ENCODE data around the gene GBP3.
"Not testable (repeated sequence)": the region's sequence is repeated elsewhere in the genome, so short reads cannot be mapped to it uniquely, and the experiment has no call there.

The GBP3 gene

DNA sequence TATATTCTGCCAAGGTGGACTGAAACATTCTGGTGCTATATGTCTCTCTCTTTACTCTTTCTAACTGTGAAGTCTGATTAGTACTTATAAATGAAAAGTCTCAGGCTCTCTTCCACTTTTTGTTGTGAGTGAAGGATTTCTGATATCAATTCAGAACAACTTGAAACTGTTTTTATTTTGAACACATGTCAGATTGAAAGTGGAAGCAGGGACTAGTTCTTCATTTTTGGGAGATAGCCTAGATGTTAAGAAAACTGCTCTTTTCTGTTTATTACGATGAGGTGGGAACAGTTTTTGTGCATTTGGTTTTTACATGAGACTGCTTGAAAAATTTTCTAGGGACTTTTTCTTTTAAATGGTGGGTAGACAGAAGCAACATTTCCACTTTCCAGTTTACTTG, 14.5 kb upstream of the GBP3 start:
- DNase-seq, result no peak

DNA sequence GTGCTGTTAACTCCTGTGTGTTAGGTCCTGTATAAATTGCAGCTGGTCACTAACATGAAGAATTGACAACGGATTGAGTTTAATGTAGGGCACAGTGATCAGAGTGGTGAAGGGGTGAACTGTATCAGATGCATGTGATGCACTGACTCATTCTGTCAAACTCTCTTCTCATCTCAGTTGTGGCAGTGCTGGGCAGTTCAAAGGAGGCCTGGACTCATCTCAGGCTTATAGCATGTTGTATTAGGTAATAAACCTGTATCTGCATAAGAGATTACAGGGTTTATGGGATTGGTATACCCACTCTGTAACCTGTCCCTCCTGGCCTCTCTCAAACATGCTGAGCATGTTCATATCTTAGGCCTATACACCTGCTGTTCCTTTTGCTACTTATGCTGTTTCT, 12.4 kb upstream of the GBP3 start:
- no peak for DNase-seq

DNA sequence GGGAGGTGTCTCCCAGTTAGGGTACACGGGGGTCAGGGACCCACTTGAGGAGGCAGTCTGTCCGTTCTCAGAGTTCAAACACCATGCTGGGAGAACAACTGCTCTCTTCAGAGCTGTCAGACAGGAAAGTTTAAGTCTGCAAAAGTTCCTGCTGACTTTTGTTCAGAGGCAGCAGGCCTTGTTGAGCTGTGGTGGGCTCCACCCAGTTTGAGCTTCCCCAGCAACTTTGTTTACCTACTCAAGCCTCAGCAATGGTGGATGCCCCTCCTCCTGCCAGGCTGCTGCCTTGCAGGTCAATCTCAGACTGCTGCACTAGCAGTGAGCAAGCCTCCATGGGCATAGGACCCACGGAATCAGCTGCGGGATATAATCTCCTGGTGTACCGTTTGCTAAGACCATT, 11.3 kb upstream of the GBP3 start:
- not testable (repeated sequence) for DNase-seq

DNA sequence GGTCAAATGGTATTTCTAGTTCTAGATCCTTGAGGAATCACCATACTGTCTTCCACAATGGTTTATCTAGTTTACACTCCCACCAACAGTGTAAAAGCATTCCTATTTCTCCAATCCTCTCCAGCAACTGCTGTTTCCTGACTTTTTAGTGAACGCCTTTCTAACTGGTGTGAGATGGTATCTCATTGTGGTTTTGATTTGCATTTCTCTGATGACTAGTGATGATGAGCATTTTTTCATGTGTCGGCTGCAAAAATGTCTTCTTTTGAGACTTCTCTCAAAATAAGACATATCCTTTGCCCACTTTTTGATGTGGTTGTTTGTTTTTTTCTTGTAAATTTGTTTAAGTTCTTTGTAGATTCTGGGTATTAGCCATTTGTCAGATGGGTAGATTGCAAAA, 6.4 kb upstream of the GBP3 start:
- not testable (repeated sequence) for DNase-seq

DNA sequence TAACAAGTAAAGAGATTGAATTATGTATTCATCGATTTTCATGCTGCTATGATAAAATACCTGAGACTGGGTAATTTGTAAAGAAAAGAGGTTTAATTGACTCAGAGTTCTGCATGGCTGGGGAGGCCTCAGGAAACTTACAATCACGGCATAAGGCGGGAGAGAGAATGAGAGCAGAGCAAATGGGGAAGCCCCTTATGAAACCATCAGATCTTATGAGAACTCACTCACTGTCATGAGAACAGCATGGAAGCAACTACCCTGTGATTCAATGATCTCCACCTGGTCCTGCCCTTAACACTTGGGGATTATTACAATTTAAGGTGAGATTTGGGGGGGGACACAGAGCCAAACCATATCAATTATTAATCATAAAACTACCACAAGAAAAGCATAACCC, 3.3 kb upstream of the GBP3 start:
- no peak for DNase-seq

DNA sequence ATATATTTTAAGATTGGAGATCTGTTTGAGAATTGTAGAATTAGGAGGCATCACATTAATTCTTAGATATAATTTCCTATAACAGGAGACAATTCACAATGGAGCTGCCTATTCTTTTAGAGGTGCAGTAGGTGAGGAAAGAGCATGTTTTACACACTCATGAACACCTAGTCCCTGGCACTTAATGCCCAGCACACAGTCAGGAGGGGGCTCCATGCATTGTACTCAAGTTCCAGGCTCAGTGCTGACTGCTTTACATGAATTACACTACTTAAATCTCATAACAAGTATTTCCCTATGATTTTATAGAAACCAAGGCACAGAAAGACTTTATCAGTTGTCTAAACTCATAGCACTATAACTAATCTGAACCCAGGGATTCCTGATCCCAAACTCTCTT, 360 bp upstream of the GBP3 start:
- DNase-seq, result no peak

DNA sequence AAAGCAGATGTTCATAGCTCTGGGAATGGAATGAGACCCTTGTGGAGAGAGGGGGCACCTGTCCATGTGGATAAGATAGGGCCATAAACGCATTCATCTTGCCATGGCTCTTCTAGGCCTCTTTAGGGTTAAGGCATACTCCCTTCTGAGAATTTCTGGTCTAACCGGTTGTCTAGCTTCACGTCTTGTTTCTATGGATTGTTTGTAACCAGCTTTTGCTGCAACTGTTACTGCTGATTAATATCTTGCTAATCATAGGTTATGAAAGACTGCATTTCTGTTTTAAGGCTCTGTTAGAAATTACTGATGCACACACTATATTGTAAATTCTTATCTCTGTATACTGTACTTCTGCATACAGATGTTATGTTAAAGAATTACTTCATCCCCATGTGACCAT, 4.3 kb downstream of the GBP3 start:
- DNase-seq, result not testable (repeated sequence)

DNA sequence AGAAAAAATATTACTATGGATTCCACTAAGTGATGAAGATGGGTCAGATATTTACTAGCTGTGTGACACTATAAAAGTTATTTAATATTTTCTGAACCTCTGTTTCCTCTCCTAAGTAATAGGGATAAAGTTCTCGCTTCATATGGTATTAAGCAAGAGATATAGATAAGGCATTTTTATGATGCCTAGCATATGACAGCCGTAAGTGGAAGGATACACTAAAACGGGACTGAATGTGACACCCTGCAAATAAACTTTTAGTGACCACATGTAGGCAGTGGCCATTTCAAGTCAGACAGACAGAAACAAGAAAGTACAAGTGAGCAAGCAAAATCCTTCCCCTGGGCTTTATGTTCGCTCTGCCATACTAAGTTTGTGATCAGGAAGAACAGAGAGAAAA, 14.2 kb downstream of the GBP3 start:
- DNase-seq, result no peak

DNA sequence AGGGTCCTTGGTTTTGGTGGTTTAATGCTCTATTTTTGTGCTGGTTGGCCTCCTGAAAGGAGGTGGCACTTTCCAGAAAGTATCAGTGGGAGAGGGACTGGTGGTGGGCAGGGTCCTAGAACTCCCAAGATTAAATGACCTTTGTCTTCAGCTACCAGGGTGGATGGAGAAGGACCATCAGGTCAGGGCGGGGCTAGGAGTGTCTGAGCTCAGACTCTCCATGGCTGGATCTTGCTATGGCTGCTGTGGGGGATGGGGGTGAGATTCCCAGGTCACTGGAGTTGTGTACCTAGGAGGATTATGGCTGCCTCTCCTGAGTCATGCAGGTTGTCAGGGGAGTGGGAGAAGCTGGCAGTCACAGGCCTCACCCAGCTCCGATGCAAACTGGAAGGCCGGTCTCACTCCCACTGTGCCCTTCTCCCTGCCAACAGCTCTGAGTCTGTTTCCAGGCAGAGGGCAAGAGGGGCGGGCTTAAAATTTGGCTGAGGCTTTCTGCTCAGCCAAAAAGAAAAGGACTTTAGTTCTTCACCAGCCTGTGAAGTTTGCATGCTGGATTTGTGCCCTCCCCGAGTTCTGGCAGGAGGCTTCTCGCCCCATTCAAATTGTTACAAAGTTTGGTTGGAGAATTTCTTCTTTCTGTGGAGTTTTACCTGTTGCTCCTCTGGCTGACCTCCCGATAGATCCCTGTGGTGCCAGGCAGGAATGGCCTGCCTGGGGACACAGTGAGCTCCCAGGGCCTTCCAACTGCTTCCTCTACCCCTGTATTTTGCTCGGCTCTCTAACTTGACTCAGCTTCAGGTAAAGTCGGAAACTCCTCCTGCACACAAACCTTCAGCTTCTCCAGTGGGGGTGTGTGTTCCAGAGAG, 17.1 kb downstream of the GBP3 start:
- no peak for DNase-seq

DNA sequence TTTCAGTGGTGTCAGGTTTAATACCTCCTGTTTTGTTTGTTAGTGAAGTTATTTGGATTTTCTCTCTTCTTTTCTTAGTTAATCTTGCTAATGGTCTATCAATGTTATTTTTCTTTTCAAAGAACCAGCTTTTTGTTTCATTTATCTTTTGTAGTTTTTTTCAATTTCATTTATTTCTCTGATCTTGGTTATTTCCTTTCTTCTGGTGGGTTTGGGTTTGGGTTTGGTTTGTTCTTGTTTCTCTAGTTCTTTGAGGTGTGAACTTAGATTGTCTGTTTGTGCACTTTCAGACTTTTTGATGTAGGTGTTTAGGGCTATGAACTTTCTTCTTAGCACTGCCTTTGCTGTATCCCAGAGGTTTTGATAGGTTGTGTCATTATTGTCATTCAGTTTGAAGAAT, 20.5 kb downstream of the GBP3 start:
- not testable (repeated sequence) for DNase-seq

DNA sequence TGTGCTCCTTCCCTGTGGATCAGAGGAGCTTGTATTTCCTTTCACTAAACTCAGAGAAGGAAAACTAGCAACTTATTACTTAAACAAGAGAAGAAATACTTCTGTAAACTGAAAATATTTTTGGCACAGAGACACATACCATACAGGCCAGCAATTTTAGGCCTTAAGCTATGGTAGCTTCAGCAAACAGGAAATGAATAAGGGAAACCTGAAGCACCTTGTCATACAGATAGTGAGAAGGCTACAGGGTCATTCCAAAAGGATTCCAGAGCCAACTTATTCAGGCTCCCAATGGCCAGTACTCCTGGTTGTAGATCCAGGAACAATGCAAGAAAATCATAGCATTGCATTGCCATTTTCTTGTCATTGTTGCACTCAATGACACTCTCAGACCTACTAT, 21.2 kb downstream of the GBP3 start:
- DNase-seq, result no peak

DNA sequence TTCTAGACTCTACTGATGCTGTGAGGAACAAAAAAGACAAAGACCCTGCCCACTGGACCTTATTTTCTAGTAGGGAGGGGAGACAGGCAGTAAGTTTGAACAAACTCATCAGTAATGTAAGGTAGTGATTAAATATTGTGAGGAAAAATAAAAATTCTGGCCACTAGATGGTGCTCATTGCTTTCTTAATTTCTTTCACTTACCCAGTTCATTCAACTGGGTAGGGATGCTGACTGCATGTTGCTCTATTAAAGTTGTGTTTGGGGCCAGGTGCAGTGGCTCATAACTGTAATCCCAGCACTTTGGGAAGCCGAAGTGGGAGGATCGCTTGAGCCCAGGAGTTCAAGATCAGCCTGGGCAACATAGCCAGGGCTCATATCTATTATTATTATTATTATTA, 23.9 kb downstream of the GBP3 start:
- no peak for DNase-seq

DNA sequence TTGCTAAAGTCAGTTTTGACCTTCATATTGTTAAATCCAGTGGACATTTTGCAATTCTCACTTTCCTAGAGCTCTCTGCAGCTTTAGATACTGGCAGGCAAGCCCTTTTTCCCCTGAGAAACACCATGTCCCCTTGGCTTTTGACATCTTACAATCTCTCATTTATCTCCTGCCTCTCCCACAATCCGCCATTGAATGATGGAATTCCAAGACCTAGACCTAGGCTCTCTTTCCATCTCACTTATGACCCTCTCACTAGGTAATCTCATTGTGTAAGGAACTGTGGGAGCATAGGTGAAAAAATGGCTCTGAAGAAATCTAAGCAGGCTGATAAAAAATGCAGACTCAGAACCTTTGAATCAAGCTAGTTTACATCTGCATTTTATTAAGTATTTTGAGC, 32.2 kb downstream of the GBP3 start:
- no peak for DNase-seq

DNA sequence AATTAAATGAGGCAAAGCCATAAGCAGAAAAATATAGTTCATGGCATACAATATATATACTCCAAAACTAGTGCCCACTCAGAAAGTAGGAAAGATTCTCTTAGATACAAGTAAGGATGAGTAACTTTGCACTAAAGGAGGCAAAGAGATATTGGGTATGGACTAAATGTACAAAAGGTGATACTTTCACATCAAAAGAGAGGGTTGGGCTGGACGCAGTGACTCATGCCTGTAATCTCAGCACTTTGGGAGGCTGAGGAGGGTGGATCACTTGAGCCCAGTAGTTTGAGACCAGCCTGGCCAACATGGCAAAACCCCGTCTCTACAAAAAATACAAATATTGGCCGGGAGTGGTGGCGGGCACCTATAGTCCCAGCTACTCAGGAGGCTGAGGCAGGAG, 37.0 kb downstream of the GBP3 start:
- DNase-seq, result no peak

DNA sequence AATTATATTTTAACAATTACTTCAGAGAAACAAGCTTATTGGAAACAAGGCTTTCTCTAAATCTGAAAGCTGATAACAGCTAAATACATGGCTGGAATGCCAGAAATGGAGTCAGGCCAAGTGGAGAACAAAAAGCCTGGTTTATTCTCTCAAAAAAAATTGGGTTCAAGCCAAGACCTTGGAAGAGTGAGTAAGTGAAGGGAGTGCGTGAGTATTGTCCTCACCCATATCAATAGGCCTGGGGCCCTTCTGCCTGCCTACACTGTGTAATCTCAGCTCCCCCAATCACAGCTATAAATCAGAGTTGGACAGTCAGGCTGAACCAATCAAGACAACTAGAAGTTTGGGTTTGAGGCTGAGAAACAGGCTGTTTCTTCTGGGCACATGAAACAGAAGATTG, 37.6 kb downstream of the GBP3 start:
- no peak for DNase-seq

DNA sequence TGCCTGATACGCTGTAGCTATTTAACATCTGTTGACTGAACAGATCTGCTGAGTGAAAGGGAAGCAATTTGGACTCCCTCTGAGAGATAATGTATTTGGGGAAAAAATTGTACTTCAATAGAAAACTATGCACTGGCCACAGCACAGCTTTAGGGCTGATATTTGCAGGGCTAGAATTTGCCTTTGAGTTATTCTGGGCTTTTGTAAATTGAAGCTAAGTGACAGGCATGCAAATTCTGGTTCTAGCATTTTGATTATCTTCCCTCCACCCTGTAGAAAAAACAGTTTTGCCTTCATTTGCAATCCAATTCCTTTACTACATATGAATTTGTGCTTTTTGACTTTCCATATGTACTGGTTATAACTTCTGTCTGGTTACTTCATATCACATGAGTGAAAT, 38.1 kb downstream of the GBP3 start:
- DNase-seq, result no peak

DNA sequence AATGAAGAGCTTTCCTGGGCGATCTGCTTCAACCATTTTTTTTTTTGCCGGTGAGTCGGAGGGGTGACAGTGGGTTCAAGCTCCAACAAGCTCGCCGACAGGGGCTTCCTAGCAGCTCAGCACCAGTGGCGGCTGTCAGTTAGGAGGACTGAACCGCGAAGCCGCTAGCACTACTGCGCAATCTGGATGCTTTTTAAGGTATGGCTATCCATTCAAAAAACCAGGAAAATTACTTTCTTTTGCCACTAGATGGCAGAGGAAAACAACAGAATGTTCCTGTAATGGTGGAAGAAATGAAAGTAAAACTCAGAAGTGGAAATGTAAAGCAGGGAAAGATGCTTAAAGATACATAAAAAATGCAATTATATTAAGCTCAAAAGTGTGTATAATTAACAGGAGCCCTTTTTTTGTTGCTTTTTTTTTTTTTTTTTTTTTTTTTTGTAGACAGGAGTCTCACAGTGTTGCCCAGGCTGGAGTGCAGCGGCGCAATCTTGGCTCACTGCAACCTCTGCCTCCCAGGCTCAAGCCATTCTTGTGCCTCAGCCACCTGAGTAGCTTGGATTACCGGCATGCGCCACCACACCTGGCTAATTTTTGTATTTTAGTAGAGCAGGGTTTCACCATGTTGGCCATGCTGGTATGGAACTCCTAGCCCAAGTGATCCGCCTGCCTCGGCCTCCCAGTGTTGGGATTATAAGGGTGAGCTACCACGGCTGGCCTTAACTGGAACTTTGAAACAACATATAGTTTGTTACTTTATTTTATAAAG, 38.7 kb downstream of the GBP3 start:
- DNase-seq, result no peak

DNA sequence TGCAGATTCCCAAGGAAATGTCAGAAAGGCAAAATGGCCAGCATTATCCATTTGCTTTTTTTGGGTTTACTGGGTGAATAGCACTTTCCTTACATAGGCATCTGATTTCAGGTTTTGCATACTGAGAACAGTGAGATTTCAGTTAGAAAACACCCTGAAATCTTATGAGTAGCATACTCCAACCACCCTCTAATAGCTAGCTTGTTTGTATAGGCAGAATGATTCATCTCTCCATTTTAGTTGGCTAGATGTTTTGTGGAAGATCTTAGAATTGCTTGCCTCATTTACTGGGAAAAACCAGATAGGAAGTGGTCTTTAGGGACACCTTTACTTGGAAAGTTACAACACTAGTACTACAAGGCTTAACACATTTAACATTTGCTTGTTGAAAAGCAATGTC, 40.6 kb downstream of the GBP3 start:
- no peak for DNase-seq

DNA sequence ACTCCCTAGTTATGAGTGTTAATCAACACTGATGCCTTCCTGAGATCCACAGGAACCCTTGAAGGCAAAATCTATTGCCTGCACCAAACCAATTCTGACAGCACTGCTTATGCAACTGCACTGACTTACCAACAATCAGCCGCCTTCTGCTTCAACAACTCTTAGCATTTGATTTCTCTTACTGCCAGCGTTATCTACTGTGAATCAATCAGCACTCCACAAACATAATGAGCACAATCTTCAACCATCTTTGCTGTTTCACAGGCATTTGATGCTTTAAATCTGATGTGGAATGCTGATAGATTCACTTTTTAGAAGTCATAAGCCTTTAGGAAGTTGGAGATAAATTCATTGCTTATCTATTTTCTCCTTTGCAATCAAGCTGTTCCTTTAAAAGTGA, 41.2 kb downstream of the GBP3 start:
- DNase-seq, result not testable (repeated sequence)

DNA sequence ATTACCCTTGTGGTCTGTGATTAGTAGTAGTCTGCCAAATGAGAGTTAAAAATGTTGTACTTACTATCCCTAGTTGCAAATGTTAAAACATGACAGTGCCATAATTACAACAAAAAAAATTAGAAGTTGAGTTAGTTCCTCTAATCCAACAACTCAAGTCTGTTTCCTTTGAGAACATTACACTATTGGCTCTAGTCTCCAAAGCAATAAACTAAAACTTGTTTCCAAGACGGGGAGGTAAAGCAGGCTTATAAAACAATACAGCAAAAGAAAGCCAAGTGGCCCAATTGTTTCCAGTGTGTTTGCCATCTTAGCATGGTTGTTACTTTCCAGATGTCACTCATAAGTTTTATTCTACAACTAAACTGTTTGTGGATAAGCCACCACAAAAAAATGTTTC, 41.8 kb downstream of the GBP3 start:
- DNase-seq, result no peak

DNA sequence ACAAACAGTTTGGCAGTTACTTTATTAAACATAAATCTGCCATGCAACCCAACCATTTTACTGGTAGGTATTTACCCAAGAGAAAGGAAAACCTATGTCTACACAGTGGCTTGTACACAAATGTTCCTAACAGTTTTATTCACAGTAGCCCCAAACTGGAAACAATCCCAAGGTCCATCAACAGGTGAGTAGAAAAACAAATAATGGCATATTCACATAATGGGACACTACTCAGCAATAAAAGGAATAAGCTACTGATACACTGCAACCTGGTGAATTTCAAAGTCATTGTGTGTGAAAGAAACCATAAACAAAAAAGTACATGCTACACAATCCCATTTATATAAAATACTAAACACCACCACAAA, 42.9 kb downstream of the GBP3 start:
- no peak for DNase-seq

DNA sequence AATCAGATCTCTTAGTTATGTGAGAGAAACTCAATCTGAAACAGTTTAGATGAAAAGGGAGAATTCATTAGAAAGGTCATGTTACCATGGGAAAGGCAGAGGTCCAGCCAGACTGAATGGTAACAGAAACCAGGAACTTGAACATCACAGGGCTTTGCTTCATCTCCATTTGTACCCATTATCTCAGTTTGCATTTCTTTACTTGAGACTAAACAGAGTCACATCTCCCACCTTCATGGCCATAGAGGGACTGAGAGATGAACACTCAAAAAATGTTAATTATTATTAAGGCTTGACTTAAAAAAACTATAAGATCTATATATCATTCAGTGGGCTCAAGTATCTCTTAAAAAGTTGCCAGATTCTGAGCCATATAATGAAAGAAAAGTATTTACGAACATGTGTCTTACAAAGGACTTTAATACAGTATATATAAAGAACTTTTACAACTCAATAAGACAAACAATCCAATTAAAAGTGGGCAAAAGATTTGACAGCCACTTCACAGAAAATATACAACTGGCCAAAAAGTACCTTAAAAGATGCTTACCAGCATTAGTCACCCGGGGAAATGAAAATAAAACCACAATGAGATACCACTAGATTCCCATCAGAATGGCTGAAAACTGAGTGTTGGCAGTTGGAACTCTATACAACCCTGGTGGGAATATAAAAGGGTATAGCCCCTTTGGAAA, 43.5 kb downstream of the GBP3 start:
- no peak for DNase-seq

DNA sequence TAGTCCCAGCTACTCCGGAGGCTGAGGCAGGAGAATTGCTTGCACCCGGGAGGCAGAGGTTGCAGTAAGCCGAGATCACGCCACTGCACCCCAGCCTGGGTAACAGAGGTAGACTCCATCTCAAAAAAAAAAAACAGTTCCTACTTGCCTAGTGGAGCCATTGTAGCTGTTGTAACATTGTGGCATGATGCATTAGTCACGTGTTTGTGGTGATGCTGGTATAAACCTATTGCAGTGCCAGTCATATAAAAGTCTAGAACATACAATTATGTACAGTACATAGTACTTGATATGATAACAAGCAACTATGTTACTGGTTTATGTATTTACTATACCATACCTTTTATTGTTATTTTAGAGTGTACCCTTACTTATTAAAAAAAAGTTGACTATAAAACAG, 46.4 kb downstream of the GBP3 start:
- DNase-seq, result no peak

DNA sequence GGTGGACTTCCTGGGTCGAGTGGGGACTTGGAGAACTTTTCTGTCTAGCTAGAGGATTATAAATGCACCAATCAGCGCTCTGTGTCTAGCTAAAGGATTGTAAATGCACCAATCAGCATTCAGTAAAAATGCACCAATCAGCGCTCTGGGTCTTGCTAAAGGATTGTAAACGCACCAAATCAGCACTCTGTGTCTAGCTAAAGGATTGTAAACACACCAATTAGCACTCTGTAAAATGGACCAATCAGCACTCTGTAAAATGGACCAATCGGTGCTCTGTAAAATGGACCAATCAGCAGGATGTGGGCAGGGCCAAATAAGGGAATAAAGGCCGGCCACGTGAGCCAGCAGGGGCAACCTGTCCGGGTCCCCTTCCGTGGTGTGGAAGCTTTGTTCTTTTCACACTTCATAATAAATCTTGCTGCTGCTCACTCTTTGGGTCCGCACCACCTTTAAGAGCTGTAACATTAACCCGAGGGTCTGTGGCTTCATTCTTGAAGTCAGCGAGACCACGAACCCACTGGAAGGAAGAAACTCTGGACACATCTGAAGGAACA, 48.0 kb downstream of the GBP3 start:
- DNase-seq, result not testable (repeated sequence)
